ENCODE measurements around the gene TRPV3.
"Not testable (repeated sequence)": the region's sequence is repeated elsewhere in the genome, so short reads cannot be mapped to it uniquely, and the experiment has no call there.

Gene TRPV3

GRCh38 chr17:3466355-3466754 is 91.3 kb downstream of the TRPV3 start:
- not testable (repeated sequence) for DNase-seq

Measured in NCI-H1105 treated with DMSO at 0.1 percent for 48 hours (cell line).